Measurements from ENCODE around the gene PLEKHA5. TPM values are rescaled to one million over a fixed set of nuclear protein-coding genes. Genes with fewer than 3 reads are reported as not detected.
A peak's percentile ranks its signal among the peaks of the same experiment; 100 is the strongest.
"Not testable (repeated sequence)": the region's sequence is repeated elsewhere in the genome, so short reads cannot be mapped to it uniquely, and the experiment has no call there.

The PLEKHA5 gene
- total RNA-seq, 2 experiments from 2014 or later = 4.5 to 5.1 TPM

DNA sequence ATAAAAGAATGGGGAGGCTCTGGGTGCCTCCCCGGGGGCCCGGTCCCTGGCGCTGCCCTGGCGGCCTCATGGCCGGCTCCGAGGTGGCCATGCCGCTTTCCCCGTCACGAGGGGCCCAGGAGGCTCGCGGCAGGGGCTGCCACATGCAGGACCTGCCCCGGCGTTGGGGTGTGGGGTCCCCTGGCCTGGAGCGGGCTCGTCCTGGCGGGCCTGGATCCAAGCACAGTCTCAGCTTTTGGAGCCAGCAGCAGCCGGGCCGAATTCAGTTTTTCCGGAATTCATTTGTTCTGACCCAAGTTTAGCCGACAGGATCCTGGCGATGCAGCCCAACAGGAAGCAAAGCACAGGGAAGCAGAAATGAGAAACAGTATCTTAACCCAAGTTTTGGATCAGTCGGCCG lies 283.3 kb downstream of the PLEKHA5 start:
- CTCF ChIA-PET = interaction anchor here (1.0 kb wide), 1 partner anchor 9 kb away, joined by 4 read pairs; no protein-coding TSS in a partner anchor
- Mint-ChIP-seq H3K27ac (no peak overlapping the region), H3K4me1 (no peaks in the 10 kb centered on the region), H3K9me3 (no peaks in the 10 kb centered on the region), H3K36me3 (ENCODE audit: low read depth) (no peaks in the 10 kb centered on the region), H3K27me3 (peaks cover 5% of the 10 kb centered on the region), H3K4me3 (no peak overlapping the region)
- no peak for DNase-seq
- POLR2A ChIA-PET = no interaction called here

GRCh38 chr12:19413582-19413981 lies 284.0 kb downstream of the PLEKHA5 start:
- H3K9me3 Mint-ChIP-seq; H3K4me1 Mint-ChIP-seq; H3K4me3 Mint-ChIP-seq; DNase-seq; H3K36me3 Mint-ChIP-seq (ENCODE audit: low read depth); POLR2A ChIA-PET; H3K27ac Mint-ChIP-seq; H3K27me3 Mint-ChIP-seq: not testable (repeated sequence)
- CTCF ChIA-PET = interaction anchor here (1.4 kb wide), 1 partner anchor 13 kb away, joined by 3 read pairs; no protein-coding TSS in a partner anchor

DNA sequence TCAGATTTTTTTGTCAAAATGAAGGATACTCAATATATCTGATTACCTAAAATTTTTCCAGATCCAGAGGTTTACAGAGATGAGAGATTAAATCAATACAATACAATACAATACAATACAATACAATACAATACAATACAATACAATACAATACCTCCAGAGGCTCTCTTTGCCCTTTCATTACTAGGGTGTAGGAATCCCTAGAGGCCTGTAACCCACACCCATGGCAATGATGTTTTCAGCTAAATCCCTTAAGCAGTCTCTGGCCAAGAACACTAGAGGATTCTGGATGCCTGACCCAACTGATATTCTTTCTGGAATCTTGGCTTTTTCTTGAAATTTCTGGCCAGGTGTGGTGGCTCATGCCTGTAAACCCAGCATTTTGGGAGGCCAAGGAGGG lies 286.0 kb downstream of the PLEKHA5 start:
- no peaks in the 10 kb centered on the region for H3K27me3 Mint-ChIP-seq
- POLR2A ChIA-PET = interaction anchor here (0.7 kb wide), 1 partner anchor 743 kb away, joined by 3 read pairs; no protein-coding TSS in a partner anchor
- H3K36me3 Mint-ChIP-seq (ENCODE audit: low read depth) = no peaks in the 10 kb centered on the region
- CTCF ChIA-PET = interaction anchor here (1.2 kb wide), 1 partner anchor 10 kb away, joined by 3 read pairs; no protein-coding TSS in a partner anchor
- no peaks in the 10 kb centered on the region for H3K9me3 Mint-ChIP-seq
- no peaks in the 10 kb centered on the region for H3K4me1 Mint-ChIP-seq
- H3K27ac Mint-ChIP-seq = no peak overlapping the region
- no peak for DNase-seq
- H3K4me3 Mint-ChIP-seq = no peak overlapping the region

DNA sequence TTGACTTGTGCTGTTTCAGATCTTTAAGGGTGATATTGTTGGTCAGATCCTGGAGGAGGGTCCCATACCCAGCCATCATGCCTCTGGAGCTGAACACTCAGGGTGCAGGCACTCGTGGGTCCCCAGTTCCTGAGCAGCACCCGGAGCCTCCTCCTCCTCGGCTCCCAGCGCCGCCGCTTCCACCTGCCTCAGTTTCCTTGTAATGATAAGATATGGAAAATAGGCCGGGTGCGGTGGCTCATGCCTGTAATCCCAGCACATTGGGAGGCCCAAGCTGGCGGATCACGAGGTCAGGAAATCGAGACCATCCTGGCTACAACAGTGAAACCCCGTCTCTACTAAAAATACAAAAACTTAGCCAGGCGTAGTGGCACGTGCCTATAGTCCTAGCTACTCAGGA lies 289.6 kb downstream of the PLEKHA5 start:
- Mint-ChIP-seq H3K27ac (no peak overlapping the region), H3K9me3 (no peaks in the 10 kb centered on the region), H3K4me3 (no peak overlapping the region), H3K36me3 (ENCODE audit: low read depth) (no peaks in the 10 kb centered on the region), H3K27me3 (no peaks in the 10 kb centered on the region), H3K4me1 (peaks cover 11% of the 10 kb centered on the region)
- CTCF ChIA-PET = interaction anchor here (1.2 kb wide), 1 partner anchor 8 kb away, joined by 3 read pairs; no protein-coding TSS in a partner anchor
- DNase-seq = no peak
- POLR2A ChIA-PET = no interaction called here

GRCh38 chr12:19421503-19422282 lies 292.2 kb downstream of the PLEKHA5 start:
- no peak overlapping the region for H3K4me3 Mint-ChIP-seq
- DNase-seq = no peak
- ChIA-PET POLR2A (no interaction called here), CTCF (no interaction called here)
- peaks cover 11% of the 10 kb centered on the region for H3K4me1 Mint-ChIP-seq
- no peaks in the 10 kb centered on the region for H3K27me3 Mint-ChIP-seq
- H3K36me3 Mint-ChIP-seq (ENCODE audit: low read depth) = no peaks in the 10 kb centered on the region
- peak overlapping the region; percentile 78 for H3K27ac Mint-ChIP-seq
- H3K9me3 Mint-ChIP-seq = peaks cover 2% of the 10 kb centered on the region

DNA sequence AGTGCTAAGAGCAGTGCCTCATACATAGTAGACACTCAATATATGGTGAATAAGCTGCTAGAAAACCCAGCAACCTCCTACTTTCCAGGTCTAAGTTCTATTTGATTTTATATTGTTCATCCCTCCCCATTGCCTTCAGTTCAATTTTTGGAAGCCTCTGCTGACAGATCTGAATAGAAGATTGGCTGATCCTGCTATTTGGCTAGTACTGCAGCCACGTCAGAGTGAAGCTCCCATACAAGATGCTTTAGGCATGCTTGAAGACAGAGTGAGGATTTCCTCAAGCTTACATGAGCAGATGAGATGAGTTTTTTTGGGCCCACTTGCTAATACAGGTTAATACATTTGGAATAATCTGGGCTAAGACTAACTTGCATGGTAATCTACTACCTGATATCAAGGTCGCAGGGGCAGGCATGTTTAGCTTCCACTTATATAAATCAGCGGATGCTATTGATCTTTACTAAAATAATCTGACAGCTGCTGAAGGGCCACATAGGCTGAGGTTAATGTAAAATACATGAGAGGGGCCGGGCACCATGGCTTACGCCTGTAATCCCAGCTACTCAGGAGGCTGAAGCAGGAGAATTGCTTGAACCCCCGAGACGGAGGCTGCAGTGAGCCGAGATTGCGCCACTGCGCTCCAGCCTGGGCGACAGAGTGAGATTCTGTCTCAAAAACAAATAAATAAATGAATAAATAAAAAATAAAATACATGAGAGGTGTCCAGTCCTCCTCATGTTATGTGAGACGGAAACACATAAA lies 293.8 kb downstream of the PLEKHA5 start:
- peaks cover 16% of the 10 kb centered on the region for H3K4me1 Mint-ChIP-seq
- H3K4me3 Mint-ChIP-seq = no peak overlapping the region
- no peaks in the 10 kb centered on the region for H3K27me3 Mint-ChIP-seq
- ChIA-PET POLR2A (no interaction called here), CTCF (interaction anchor here (0.6 to 1.3 kb wide), 2 partner anchors 15 to 150 kb away, joined by 3 to 5 read pairs; no protein-coding TSS in a partner anchor)
- no peak overlapping the region for H3K27ac Mint-ChIP-seq
- DNase-seq = no peak
- H3K9me3 Mint-ChIP-seq = peaks cover 4% of the 10 kb centered on the region
- H3K36me3 Mint-ChIP-seq (ENCODE audit: low read depth) = no peaks in the 10 kb centered on the region

Measured in activated CD4-positive, alpha-beta T cell treated with anti-CD3 and anti-CD28 coated beads, Interleukin-2, amount 10 ng/mL, durations not matched to agents 7 days and 5 days (primary cell).